ENCODE results near the gene VSIG8. TPM values are rescaled to one million over a fixed set of nuclear protein-coding genes. Genes with fewer than 3 reads are reported as not detected.

VSIG8 gene
- polyA plus RNA-seq, 5 donors, result 0.08 to 0.10 TPM; not detected in 3

GRCh38 chr1:159829822-159830465 lies 32.5 kb downstream of the VSIG8 start:
- no peak for DNase-seq

GRCh38 chr1:159829273-159829634 lies 33.2 kb downstream of the VSIG8 start:
- no peak for DNase-seq

GRCh38 chr1:159828581-159829272 lies 33.7 kb downstream of the VSIG8 start:
- no peak for DNase-seq

DNA sequence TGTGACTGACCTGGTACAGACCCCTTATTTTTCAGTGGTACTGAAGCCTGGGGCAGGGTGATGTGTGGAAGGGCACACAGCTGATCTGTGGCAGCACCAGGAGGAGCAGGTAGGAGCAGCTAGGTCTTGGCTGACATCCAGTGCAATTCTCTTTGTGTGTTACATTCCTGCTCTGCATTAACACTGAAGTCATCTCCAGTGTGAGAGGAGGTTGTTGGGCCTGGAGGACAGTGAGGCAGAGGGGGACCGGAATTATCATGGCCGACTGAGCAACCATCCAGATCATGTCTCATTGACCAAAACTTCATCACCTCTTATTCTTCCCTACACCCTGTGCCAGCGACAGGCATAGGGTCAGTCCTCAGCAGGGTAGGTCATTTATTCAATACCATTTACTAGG lies 34.3 kb downstream of the VSIG8 start:
- DNase-seq, result no peak

DNA sequence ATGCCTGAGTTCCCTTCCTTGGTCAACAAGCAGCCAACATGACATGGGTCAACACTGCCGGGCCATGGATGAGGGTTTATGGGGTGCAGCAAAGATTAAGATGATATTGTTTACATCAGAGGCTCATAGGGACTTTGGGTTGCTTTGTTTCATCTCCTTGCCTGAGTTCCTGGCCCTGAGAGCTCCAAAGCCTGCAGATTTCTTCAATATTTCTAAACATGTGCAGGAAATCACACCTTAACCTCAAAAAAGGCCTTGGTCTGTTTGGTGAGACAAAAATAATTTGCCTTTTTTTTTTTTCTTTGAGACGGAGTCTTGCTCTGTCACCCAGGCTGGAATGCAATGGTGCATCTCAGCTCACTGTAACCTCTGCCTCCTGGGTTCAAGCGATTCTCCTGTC lies 34.9 kb downstream of the VSIG8 start:
- DNase-seq, result no peak

DNA sequence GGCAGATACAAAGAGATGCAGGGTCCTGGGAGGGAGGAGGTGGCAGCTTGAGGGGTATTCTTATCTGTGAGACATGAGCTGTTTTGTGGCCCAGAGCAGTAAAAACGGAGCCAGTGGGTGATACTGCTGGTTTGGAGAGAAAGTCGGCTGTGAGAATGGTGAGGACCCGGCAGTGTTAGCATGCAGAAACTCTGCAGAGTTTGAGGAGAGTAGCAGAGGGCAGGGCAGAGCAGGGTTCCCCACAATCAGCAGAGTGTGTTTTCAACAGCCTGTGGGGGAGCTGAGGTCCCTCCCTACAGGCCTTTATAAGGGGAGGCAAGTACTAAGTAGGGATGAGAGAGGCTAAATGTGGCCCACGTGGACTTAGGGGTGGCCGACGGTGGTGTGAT lies 35.4 kb downstream of the VSIG8 start:
- DNase-seq, result no peak

DNA sequence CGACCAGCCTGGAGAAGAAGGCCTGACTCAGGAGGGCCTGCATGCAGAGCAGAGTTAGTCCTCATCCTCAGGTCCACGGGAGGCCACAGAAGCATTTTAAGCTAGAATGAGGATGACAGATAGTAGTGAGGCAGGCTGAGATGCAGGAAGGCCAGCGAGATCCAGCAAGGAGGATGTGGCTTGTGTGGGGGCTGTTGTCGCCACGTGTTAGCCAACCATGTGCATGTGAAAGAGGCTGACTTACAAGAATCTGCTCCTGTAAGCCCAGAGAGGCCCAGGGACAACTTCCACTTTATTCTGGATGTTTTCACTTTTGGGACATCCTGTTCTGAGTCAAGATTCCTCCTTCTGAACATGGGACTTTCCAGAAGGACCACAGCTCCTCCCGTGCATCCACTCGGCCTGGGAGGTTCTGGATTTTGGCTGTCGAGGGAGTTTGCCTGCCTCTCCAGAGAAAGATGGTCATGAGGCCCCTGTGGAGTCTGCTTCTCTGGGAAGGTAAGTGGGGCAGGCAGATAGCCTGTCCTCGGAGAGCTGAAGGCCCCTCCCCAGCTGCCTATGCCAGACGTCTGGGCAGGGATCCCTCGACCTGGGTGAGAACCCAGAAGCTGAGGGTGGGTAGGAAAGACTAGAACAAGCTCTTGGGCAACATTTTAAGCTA lies 35.9 kb downstream of the VSIG8 start, which contains the start of gene SLAMF8:
TSS of gene SLAMF8 (plus strand) at position 433 of the 661 bp plus-strand sequence. CDS start at position 459, 26 bp downstream.
- no peak for DNase-seq

DNA sequence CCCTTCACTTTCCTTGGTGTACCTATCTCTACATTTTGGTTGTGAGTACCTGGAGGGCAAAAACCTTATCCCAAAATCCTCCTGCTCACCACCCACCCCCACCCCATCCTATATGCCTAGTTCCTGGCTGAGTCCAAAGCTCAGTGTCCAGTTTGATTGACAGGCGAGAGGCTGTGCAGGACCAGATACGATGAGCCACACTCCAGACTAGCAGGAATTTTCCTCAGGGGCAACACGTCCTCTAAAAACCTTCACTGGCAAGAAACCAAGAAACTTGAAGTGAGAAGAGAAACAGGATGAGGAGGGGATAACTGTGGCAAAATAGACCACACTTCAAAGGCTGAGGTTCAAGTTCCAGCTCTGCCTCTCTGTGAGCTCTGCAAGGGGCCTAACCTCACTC lies 36.9 kb downstream of the VSIG8 start:
- DNase-seq, result no peak

GRCh38 chr1:159823406-159823805 lies 39.1 kb downstream of the VSIG8 start:
- no peak for DNase-seq

- DNase-seq, result peak in 1 of 2 donors; percentile 20
Observed at GRCh38 chr1:159821171-159821867, 41.1 kb downstream of the VSIG8 start.

DNA sequence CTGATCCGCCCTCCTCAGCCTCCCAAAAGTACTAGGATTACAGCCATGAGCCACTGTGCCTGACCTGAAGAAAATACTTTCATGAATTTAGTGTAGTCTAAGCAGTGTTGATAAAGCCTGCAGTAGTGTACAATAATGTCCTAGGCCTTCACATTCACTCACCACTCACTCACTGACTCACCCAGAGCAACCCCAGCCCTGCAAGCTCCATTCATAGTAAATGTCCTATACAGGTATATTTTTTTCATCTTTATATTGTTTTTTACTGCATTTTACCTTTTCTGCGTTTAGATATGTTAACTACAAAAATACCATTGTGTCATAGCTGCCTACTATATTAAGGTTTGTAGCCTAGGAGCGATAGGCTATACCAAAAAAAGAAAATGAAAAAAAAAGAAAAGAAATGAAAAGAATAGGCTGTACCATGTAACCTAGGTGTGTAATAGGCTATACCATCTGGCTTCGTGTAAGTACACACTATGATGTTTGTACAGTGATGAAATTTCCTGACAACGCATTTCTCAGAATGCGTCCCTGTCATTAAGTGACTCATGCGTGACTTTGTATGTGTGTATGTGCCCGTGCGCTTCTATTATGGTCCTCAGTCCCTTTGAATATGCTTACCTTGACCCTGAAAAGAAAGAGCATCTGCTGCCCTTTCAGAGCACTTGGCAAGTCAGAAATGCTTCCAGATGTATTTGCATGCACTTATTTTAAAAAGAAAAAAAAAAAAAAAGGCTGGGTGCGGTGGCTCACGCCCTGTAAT lies 45.0 kb downstream of the VSIG8 start:
- no peak for DNase-seq

DNA sequence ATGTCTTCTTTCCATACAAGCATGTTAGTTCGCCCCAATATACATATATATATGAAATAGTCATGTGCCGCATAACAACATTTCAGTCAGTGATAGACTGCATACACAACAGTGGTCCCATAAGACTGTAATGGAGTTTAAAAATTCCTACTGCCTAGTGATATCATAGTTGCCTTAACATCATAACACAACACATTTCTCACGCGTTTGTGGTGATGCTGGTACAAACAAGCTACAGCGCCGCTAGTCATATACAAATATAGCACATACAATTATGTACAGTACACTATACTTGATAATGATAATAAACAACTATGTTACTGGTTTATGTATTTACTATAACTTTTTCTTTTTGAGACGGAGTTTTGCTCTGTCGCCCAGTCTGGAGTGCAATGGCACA lies 46.5 kb downstream of the VSIG8 start:
- DNase-seq, result no peak

GRCh38 chr1:159804924-159805323 lies 57.5 kb downstream of the VSIG8 start:
- DNase-seq, result no peak

Other genes starting within 250 kb of the VSIG8 start
- not detected for gene CRP, start 148.1 kb downstream of the VSIG8 start, polyA plus RNA-seq (ENCODE audit: insufficient read depth in 1 of 5, insufficient read length in 5 of 5, low replicate concordance in 1 of 5)
- 10 to 100 TPM; 11.0 to 20.5 (median 12.2) TPM for gene DUSP23, start 81.7 kb downstream of the VSIG8 start, polyA plus RNA-seq (ENCODE audit: insufficient read depth in 1 of 5, insufficient read length in 5 of 5, low replicate concordance in 1 of 5)
- under 1 TPM; 0.25 to 0.61 (median 0.46) TPM for gene FCRL6, start 60.3 kb downstream of the VSIG8 start, polyA plus RNA-seq (ENCODE audit: insufficient read depth in 1 of 5, insufficient read length in 5 of 5, low replicate concordance in 1 of 5)
- 1 to 10 TPM in 3 of 5 donors, under 1 TPM in 2; 0.58 to 1.9 (median 1.0) TPM for gene SLAMF8, start 35.8 kb downstream of the VSIG8 start, polyA plus RNA-seq (ENCODE audit: insufficient read depth in 1 of 5, insufficient read length in 5 of 5, low replicate concordance in 1 of 5)
- 10 to 100 TPM in 1 of 5 donors, 1 to 10 TPM in 4; 1.8 to 12.7 (median 8.2) TPM for gene CFAP45, start 37.5 kb upstream of the VSIG8 start, polyA plus RNA-seq (ENCODE audit: insufficient read depth in 1 of 5, insufficient read length in 5 of 5, low replicate concordance in 1 of 5)
- gene TAGLN2, start 62.9 kb upstream of the VSIG8 start, polyA plus RNA-seq (ENCODE audit: insufficient read depth in 1 of 5, insufficient read length in 5 of 5, low replicate concordance in 1 of 5), result 100 to 1,000 TPM; 255 to 529 (median 315) TPM
- gene IGSF9, start 83.0 kb upstream of the VSIG8 start, polyA plus RNA-seq (ENCODE audit: insufficient read depth in 1 of 5, insufficient read length in 5 of 5, low replicate concordance in 1 of 5), result 10 to 100 TPM; 10.2 to 17.7 (median 15.7) TPM
- not detected for gene SLAMF9, start 91.6 kb upstream of the VSIG8 start, polyA plus RNA-seq (ENCODE audit: insufficient read depth in 1 of 5, insufficient read length in 5 of 5, low replicate concordance in 1 of 5)
- 10 to 100 TPM in 4 of 5 donors, 1 to 10 TPM in 1; 9.7 to 14.7 (median 13.0) TPM for gene PIGM, start 169.3 kb upstream of the VSIG8 start, polyA plus RNA-seq (ENCODE audit: insufficient read depth in 1 of 5, insufficient read length in 5 of 5, low replicate concordance in 1 of 5)
- gene KCNJ10, start 207.5 kb upstream of the VSIG8 start, polyA plus RNA-seq (ENCODE audit: insufficient read depth in 1 of 5, insufficient read length in 5 of 5, low replicate concordance in 1 of 5), result under 1 TPM; 0.13 to 0.61 (median 0.37) TPM
- under 1 TPM; 0.04 to 0.10 (median 0.06) TPM for gene KCNJ9, start 218.9 kb upstream of the VSIG8 start, polyA plus RNA-seq (ENCODE audit: insufficient read depth in 1 of 5, insufficient read length in 5 of 5, low replicate concordance in 1 of 5)
- 10 to 100 TPM; 24.2 to 36.2 (median 30.5) TPM for gene IGSF8, start 236.0 kb upstream of the VSIG8 start, polyA plus RNA-seq (ENCODE audit: insufficient read depth in 1 of 5, insufficient read length in 5 of 5, low replicate concordance in 1 of 5)